GM12872 (cell line): Measurements from ENCODE around the gene IQCM.

Experiments used
- TF ChIP-seq, protein P1 (sequence below): IDR thresholded peaks from 3 replicates; pipeline ENCODE4 v1.5.1; 2011; ENCODE audit warnings: low read depth, mild to moderate bottlenecking, low read length, moderate library complexity; ENCODE audit not compliant: insufficient read depth

IQCM gene

DNA sequence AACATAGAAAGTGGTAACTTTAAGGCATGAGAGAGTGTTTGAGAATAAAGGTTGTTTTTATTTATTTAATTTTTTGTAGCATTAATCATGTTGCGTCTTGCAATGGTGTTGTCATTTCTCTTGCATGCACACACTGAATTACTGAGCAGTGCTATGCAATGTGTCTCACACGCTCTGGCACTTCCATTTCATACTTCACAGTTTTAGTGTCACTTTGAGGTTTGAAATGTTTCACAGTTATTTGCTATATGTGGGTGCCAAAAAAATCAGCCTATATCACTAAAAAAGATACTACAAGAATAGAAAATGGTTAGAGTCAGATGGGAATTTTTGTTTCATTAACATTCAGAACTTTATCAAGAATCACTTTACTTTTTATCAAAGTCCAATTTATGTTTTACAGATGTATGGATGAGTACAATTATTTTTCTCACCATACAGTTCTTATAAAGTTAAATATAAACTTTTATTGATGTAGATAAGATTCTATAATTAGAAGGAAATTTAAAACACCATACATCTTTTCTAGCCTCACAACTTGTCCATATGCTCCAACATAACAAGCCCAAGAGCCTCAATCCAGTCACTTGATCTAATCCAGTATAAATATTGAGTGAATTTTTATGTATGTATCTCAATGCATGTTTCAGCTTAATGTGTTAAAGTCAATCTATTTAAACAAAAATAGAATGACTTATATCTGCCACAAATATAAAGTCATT is 114.0 kb downstream of the IQCM start:
- TF ChIP-seq, protein P1, sequence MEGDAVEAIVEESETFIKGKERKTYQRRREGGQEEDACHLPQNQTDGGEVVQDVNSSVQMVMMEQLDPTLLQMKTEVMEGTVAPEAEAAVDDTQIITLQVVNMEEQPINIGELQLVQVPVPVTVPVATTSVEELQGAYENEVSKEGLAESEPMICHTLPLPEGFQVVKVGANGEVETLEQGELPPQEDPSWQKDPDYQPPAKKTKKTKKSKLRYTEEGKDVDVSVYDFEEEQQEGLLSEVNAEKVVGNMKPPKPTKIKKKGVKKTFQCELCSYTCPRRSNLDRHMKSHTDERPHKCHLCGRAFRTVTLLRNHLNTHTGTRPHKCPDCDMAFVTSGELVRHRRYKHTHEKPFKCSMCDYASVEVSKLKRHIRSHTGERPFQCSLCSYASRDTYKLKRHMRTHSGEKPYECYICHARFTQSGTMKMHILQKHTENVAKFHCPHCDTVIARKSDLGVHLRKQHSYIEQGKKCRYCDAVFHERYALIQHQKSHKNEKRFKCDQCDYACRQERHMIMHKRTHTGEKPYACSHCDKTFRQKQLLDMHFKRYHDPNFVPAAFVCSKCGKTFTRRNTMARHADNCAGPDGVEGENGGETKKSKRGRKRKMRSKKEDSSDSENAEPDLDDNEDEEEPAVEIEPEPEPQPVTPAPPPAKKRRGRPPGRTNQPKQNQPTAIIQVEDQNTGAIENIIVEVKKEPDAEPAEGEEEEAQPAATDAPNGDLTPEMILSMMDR: no peak

DNA sequence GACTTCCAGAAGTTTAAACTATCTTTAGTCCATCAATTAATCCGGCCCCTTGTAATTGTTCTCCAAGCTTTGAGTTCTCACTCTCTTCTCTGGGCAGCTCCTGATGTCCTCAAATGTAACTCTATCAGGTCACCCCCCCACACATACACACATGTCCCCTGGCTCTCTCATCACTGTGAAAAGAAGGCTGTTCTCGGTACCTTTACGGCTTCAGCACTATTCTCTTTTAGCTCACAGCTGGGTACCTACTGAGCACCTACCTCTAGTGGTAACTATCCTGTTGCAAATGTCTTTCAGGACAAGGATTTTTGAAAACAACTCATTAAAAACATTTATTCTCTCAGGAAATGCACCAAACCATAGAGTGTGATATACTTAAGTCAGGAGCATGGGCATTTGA is 115.4 kb downstream of the IQCM start:
- TF ChIP-seq, protein P1: no peak

DNA sequence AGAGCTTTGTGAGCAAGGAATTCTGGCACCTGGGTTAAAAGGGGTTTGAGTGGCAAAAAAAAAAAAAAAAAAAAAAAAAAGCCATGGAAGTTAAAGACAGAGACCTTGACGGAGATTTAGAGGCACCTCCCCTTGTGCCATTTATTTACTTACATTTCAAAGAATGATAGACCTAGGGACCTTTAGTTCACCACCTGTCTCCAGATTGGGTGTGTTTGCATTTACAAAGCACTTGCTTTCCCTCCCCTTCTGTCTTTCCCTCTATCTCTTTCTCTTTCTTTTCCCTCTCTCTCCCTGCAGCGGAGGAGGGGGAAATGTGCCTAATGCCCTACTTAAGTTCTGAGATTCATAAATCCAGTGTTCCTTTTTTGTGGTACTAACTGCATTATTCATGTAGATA is 116.0 kb downstream of the IQCM start:
- TF ChIP-seq, protein P1: no peak

DNA sequence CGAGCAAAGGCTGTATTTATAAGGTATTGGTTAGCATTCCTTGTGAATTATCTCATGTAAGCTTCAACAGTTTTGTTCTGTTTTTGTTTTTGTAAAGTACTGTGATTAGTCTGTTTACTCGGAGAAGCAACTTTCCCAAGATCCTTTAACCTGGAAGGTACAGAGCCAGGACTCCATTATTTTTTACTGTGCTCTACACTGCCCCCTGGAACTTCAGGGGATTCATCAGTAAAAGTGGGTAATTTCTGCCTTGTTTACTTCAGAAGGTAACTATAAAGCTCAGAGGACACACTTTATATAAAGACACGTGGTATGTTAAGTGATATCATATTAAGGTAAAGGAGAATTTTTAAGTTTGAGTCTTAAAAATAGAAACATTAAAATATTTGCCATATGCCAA is 124.9 kb downstream of the IQCM start:
- TF ChIP-seq, protein P1: no peak

DNA sequence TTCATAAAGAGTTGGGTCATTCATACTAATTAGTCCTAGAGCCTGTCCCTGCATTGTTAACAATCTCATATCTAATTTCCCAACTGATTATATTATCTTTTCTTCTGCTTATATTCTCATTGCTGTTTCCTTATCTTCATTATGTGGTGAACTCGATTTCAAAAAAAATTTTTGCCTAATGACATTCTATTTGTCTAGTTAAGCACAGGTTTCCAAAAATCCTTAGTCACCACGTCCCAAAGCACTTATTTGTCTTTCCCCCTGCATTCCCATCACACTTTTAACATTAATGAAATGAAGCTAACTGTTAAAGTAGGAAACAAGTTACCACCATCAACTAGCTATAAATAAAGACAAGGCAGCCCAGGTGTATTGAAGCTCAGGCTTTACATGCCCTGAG is 131.1 kb downstream of the IQCM start:
- TF ChIP-seq, protein P1: no peak

DNA sequence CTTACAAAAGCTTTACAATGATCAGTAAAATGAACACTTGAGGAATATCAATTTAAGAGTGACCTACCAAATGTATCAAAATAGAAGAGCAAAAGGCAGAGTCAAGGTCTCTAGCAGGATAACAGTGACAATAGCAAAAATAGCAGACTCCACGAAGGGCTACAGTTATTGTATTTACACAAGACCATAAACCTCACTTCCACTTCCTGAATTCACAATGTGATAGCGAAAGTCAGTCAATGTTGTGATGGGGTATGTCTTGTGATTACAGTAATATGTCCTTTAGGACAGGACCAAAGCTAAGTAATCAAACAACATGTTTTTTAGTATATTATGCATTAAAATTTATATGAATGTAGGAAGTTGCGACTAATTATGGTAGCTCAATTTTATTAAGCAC is 139.6 kb downstream of the IQCM start:
- TF ChIP-seq, protein P1: no peak

DNA sequence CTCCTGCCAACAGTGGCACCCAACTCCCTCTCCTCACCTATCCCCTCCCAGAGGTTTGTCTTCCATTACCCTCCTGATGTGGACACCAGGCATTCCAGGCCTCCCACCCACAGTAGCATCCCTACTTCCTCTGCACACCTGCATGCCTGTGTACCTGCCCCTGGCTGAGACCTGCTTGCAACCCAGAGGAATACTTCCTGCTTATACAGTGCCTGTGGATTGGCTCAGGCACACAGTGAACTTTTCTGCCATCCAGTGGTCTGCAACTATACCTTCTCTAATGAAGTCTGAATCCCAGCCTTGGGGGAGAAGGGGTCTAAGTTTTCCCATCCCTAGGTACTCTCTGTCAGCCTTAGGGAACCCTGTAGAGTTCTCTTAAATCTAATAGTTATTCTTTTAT is 169.9 kb downstream of the IQCM start:
- TF ChIP-seq, protein P1: no peak
